PC-3 (cell line): ENCODE measurements around the gene GDF7. TPM values are rescaled to one million over a fixed set of nuclear protein-coding genes. Genes with fewer than 3 reads are reported as not detected.

Experiments used
- ATAC-seq: fragments of 200-7000 bp; cut with Tn5 transposase; 2 replicates; pipeline ENCODE4 v1.9.1; 2020; ENCODE audit warnings: mild to moderate bottlenecking, moderate library complexity
- BruUV-seq: library from RNA; stranded (reverse); fragments of 400-500 nt; replicated peaks from 2 replicates; lab custom pipeline; 2021; lab: Mats Ljungman, UMichigan
- CTCF ChIA-PET: fragments of 300-600 bp; sonication (Branson Sonifier 250); formaldehyde crosslinking; loops from one replicate; lab custom pipeline; 2022; ENCODE audit warnings: antibody characterized with exemption; lab: Charles Lee
- POLR2A ChIA-PET: fragments of 300-600 bp; sonication (Branson Sonifier 250); formaldehyde crosslinking; loops from one replicate; lab custom pipeline; 2022; ENCODE audit warnings: antibody characterized with exemption; ENCODE audit not compliant: unreplicated experiment; lab: Charles Lee
- DNase-seq: peaks from one replicate; pipeline ENCODE4 v3.0.0-alpha.2; 2015
- H2AFZ ChIP-seq: fragments of 300-600 bp; sonication (generic); 2 replicates; pipeline ENCODE4 v1.6.0; 2016; ENCODE audit warnings: antibody characterized with exemption, low read length
- H3F3A ChIP-seq: fragments of 300-600 bp; sonication (generic); one replicate; pipeline ENCODE4 v1.6.0; 2017; ENCODE audit warnings: antibody characterized with exemption, low read length, control low read depth, mild to moderate bottlenecking; ENCODE audit not compliant: unreplicated experiment
- H3K27ac ChIP-seq: fragments of 300-600 bp; sonication (generic); 2 replicates; pipeline ENCODE4 v1.5.1; 2016; ENCODE audit warnings: mild to moderate bottlenecking, low read length
- H3K27me3 ChIP-seq: fragments of 300-600 bp; sonication (generic); 2 replicates; pipeline ENCODE4 v1.6.1; 2016; ENCODE audit warnings: low read length, mixed read lengths
- H3K36me3 ChIP-seq: fragments of 300-600 bp; sonication (generic); 2 replicates; pipeline ENCODE4 v1.6.1; 2016; ENCODE audit warnings: low read depth, mixed run types, low read length, mixed read lengths
- H3K4me1 ChIP-seq: fragments of 300-600 bp; sonication (generic); 2 replicates; pipeline ENCODE4 v1.5.1; 2016; ENCODE audit warnings: low read length; ENCODE audit not compliant: insufficient read depth
- H3K4me2 ChIP-seq: fragments of 300-600 bp; sonication (generic); 2 replicates; pipeline ENCODE4 v1.6.0; 2016; ENCODE audit warnings: low read length
- H3K4me3 ChIP-seq: fragments of 300-600 bp; sonication (generic); 2 replicates; pipeline ENCODE4 v1.5.1; 2016; ENCODE audit warnings: mild to moderate bottlenecking, low read length, mixed read lengths
- H3K79me2 ChIP-seq: fragments of 300-600 bp; sonication (generic); 2 replicates; pipeline ENCODE4 v1.6.1; 2017; ENCODE audit warnings: low read length, mixed read lengths
- H3K9ac ChIP-seq: fragments of 300-600 bp; sonication (generic); 2 replicates; pipeline ENCODE4 v1.6.0; 2016; ENCODE audit warnings: mild to moderate bottlenecking, low read length
- H3K9me2 ChIP-seq: fragments of 300-600 bp; sonication (generic); replicated peaks from 2 replicates; pipeline ENCODE4 v1.6.1; 2016; ENCODE audit warnings: mixed run types, low read length, mixed read lengths
- H3K9me3 ChIP-seq: fragments of 300-600 bp; sonication (generic); 2 replicates; pipeline ENCODE4 v1.6.1; 2016; ENCODE audit warnings: low read length, mixed read lengths
- H4K20me1 ChIP-seq: fragments of 300-600 bp; sonication (generic); 2 replicates; pipeline ENCODE4 v1.6.1; 2016; ENCODE audit warnings: low read length, mixed read lengths
- CTCF ChIP-seq: fragments of 300-600 bp; sonication (generic); conservative IDR thresholded peaks from 2 replicates; pipeline ENCODE4 v1.5.1; 2017; ENCODE audit warnings: antibody characterized with exemption, low read depth, mild to moderate bottlenecking, low read length
- EZH2 ChIP-seq: fragments of 300-600 bp; sonication (generic); IDR thresholded peaks from one replicate; pipeline ENCODE4 v1.6.1; 2017; ENCODE audit warnings: antibody characterized with exemption, mild to moderate bottlenecking, low read length; ENCODE audit not compliant: unreplicated experiment
- EZH2phosphoT487 ChIP-seq: fragments of 300-600 bp; sonication (generic); IDR thresholded peaks from 2 replicates; pipeline ENCODE4 v1.6.1; 2018; ENCODE audit warnings: mild to moderate bottlenecking, antibody characterized with exemption, low read length, borderline replicate concordance
- intact Hi-C: fragments of 100-400 bp; cut with micrococcal nuclease; formaldehyde crosslinking; loops from 2 replicates; pipeline ENCODE4 v1.9.0; 2023
- total RNA-seq: library from RNA; depleted of rRNA; stranded (reverse); fragments of >200 nt; gene quantifications from 2 replicates; pipeline ENCODE4 v1.2.3, GENCODE V29; 2014

Gene GDF7
- total RNA-seq, 1 experiment from 2014 or later, result 0.04 TPM

GRCh38 chr2:20624884-20625485 lies 42.0 kb upstream of the GDF7 start:
- Histone ChIP-seq H3K4me1 (no peaks in the 10 kb centered on the region), H3K9ac (no peak overlapping the region), H3K36me3 (no peaks in the 10 kb centered on the region), H3K4me2 (no peak overlapping the region), H3K9me2 (no peaks in the 10 kb centered on the region), H3K27ac (no peak overlapping the region), H3K79me2 (no peaks in the 10 kb centered on the region), H4K20me1 (no peaks in the 10 kb centered on the region), H3F3A (no peaks in the 10 kb centered on the region), H3K27me3 (no peaks in the 10 kb centered on the region), H3K9me3 (no peaks in the 10 kb centered on the region), H2AFZ (no peak overlapping the region), H3K4me3 (no peak overlapping the region)
- DNase-seq (no peak), ATAC-seq (no peak)
- no TSS peak for BruUV-seq
- intact Hi-C loops, result no loop called here
- CTCF ChIA-PET, result no interaction called here
- POLR2A ChIA-PET, result no interaction called here
- no peak for TF ChIP-seq EZH2

- BruUV-seq, result no TSS peak
- Histone ChIP-seq H3F3A (no peaks in the 10 kb centered on the region), H3K9ac (no peak overlapping the region), H3K4me3 (no peak overlapping the region), H3K79me2 (no peaks in the 10 kb centered on the region), H3K27ac (no peak overlapping the region), H3K36me3 (no peaks in the 10 kb centered on the region), H3K27me3 (no peaks in the 10 kb centered on the region), H3K4me2 (no peak overlapping the region), H3K4me1 (no peaks in the 10 kb centered on the region), H2AFZ (no peak overlapping the region), H4K20me1 (no peaks in the 10 kb centered on the region), H3K9me3 (no peaks in the 10 kb centered on the region), H3K9me2 (no peaks in the 10 kb centered on the region)
- ChIA-PET POLR2A (no interaction called here), CTCF (interaction anchor here (0.6 kb wide), 1 partner anchor 179 kb away, joined by 3 read pairs; the partner anchor contains the start of gene RHOB)
- intact Hi-C loops, result no loop called here
- no peak for ATAC-seq
- TF ChIP-seq EZH2, result no peak
- TF ChIP-seq EZH2phosphoT487, result no peak
- no peak for TF ChIP-seq CTCF
- DNase-seq, result no peak
Observed at GRCh38 chr2:20625491-20626391, 41.2 kb upstream of the GDF7 start.

- no peaks in the 10 kb centered on the region for H3K4me1 ChIP-seq
- no peaks in the 10 kb centered on the region for H3K27me3 ChIP-seq
- no peak overlapping the region for H3K4me2 ChIP-seq
- DNase-seq (no peak), ATAC-seq (no peak)
- H3K9me3 ChIP-seq, result no peaks in the 10 kb centered on the region
- TF ChIP-seq EZH2, result no peak
- TF ChIP-seq EZH2phosphoT487, result no peak
- no peak for TF ChIP-seq CTCF
- intact Hi-C loops, result no loop called here
- no peak overlapping the region for H3K9ac ChIP-seq
- POLR2A ChIA-PET, result no interaction called here
- no peaks in the 10 kb centered on the region for H3F3A ChIP-seq
- no peaks in the 10 kb centered on the region for H3K36me3 ChIP-seq
- no peak overlapping the region for H3K4me3 ChIP-seq
- H3K9me2 ChIP-seq, result no peaks in the 10 kb centered on the region
- BruUV-seq, result no TSS peak
- H4K20me1 ChIP-seq, result no peaks in the 10 kb centered on the region
- no peaks in the 10 kb centered on the region for H3K79me2 ChIP-seq
- H3K27ac ChIP-seq, result no peak overlapping the region
- CTCF ChIA-PET, result interaction anchor here (0.6 kb wide), 1 partner anchor 179 kb away, joined by 3 read pairs; the partner anchor contains the start of gene RHOB
- no peak overlapping the region for H2AFZ ChIP-seq
Observed at GRCh38 chr2:20626392-20626697, 40.6 kb upstream of the GDF7 start.
